Astrocyte (in vitro differentiated cells and primary cell): ENCODE data around the gene DNM1. TPM values are rescaled to one million over a fixed set of nuclear protein-coding genes. Genes with fewer than 3 reads are reported as not detected.

Source experiments
- DNase-seq: peaks from one replicate; pipeline ENCODE4 v3.0.0-alpha.2; 2010; ENCODE audit warnings: low read depth
- FAIRE-seq: peaks from 2 replicates; lab custom pipeline; 2011; peaks lifted over from hg19 to GRCh38; lab: Jason Lieb, UNC
- H2AFZ ChIP-seq: 2 replicates; pipeline ENCODE4 v1.6.0; 2012; ENCODE audit warnings: low read depth, low read length, inconsistent platforms
- H3K27ac ChIP-seq: 2 replicates; pipeline ENCODE4 v1.5.1; 2011; ENCODE audit warnings: low read depth, low read length, inconsistent platforms
- H3K27me3 ChIP-seq: 2 replicates; pipeline ENCODE4 v1.6.0; 2011; ENCODE audit warnings: low read length, inconsistent platforms; ENCODE audit not compliant: insufficient read depth
- H3K36me3 ChIP-seq: 2 replicates; pipeline ENCODE4 v1.5.1; 2011; ENCODE audit warnings: low read length, inconsistent platforms; ENCODE audit not compliant: insufficient read depth
- H3K4me1 ChIP-seq: 2 replicates; pipeline ENCODE4 v1.5.1; 2011; ENCODE audit warnings: low read length, inconsistent platforms; ENCODE audit not compliant: insufficient read depth
- H3K4me2 ChIP-seq: 2 replicates; pipeline ENCODE4 v1.6.0; 2012; ENCODE audit warnings: low read length, inconsistent platforms
- H3K4me3 ChIP-seq: 2 replicates; pipeline ENCODE4 v1.5.1; 2011; ENCODE audit warnings: low read depth, mild to moderate bottlenecking, low read length, inconsistent platforms; ENCODE audit not compliant: insufficient read depth
- H3K79me2 ChIP-seq: 2 replicates; pipeline ENCODE4 v1.6.0; 2012; ENCODE audit warnings: mild to moderate bottlenecking, low read length, inconsistent platforms; ENCODE audit not compliant: insufficient read depth
- H3K9ac ChIP-seq: 2 replicates; pipeline ENCODE4 v1.6.0; 2012; ENCODE audit warnings: mild to moderate bottlenecking, low read length, inconsistent platforms
- H3K9me3 ChIP-seq: 2 replicates; pipeline ENCODE4 v1.5.1; 2012; ENCODE audit warnings: low read depth, mild to moderate bottlenecking, low read length, inconsistent platforms; ENCODE audit not compliant: insufficient read depth
- H4K20me1 ChIP-seq: 2 replicates; pipeline ENCODE4 v1.6.0; 2012; ENCODE audit warnings: low read length, inconsistent platforms; ENCODE audit not compliant: insufficient read depth
- H3K27ac Mint-ChIP-seq: one replicate; pipeline ENCODE4 v1.8.0; 2021; ENCODE audit warnings: mild to moderate bottlenecking, mixed read lengths; ENCODE audit not compliant: unreplicated experiment
- H3K27me3 Mint-ChIP-seq: one replicate; pipeline ENCODE4 v1.8.0; 2021; ENCODE audit warnings: low read depth, mixed read lengths; ENCODE audit not compliant: unreplicated experiment
- H3K36me3 Mint-ChIP-seq: one replicate; pipeline ENCODE4 v1.8.0; 2021; ENCODE audit warnings: low read depth, mixed read lengths; ENCODE audit not compliant: unreplicated experiment
- H3K4me1 Mint-ChIP-seq: one replicate; pipeline ENCODE4 v1.8.0; 2021; ENCODE audit warnings: low read depth, mixed read lengths; ENCODE audit not compliant: unreplicated experiment
- H3K4me3 Mint-ChIP-seq: one replicate; pipeline ENCODE4 v1.8.0; 2021; ENCODE audit warnings: mild to moderate bottlenecking, moderate library complexity, mixed read lengths; ENCODE audit not compliant: unreplicated experiment
- H3K9me3 Mint-ChIP-seq: one replicate; pipeline ENCODE4 v1.8.0; 2021; ENCODE audit warnings: mild to moderate bottlenecking, mixed read lengths; ENCODE audit not compliant: unreplicated experiment
- EZH2 ChIP-seq: IDR thresholded peaks from 2 replicates; pipeline ENCODE4 v1.6.1; 2012; ENCODE audit warnings: mild to moderate bottlenecking, low read length, inconsistent platforms; ENCODE audit not compliant: insufficient read depth
- total RNA-seq: library from RNA; stranded (reverse); gene quantifications from 2 replicates; pipeline ENCODE4 v1.2.1, GENCODE V29; 2021
- TF ChIP-seq, protein P1 (sequence below): IDR thresholded peaks from 2 replicates; pipeline ENCODE4 v1.5.1; 2011; ENCODE audit warnings: low read depth, mild to moderate bottlenecking, inconsistent platforms, low read length, moderate library complexity; ENCODE audit not compliant: insufficient read depth

Gene DNM1
- total RNA-seq, 1 donor from 2014 or later: 29.7 TPM

DNA sequence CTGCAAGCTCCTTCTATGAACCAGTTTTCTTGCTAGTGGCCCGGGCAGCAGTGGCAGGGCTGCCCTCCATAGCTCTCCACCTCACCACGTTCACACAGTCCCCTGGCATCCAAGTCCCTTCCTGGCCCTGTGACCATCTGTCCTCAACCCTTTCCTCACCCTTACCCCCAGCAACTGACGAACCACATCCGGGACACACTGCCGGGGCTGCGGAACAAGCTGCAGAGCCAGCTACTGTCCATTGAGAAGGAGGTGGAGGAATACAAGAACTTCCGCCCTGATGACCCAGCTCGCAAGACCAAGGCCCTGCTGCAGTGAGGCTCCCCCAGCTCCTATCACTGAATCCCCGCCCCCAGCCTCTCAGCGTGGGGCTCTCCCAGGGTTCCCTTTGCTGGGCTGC is 18.8 kb downstream of the DNM1 start:
- no peaks in the 10 kb centered on the region for H4K20me1 ChIP-seq
- Mint-ChIP-seq H3K36me3 (peaks cover 37% of the 10 kb centered on the region), H3K4me1 (peaks cover 6% of the 10 kb centered on the region), H3K27me3 (no peaks in the 10 kb centered on the region), H3K9me3 (no peaks in the 10 kb centered on the region), H3K4me3 (no peak overlapping the region), H3K27ac (no peak overlapping the region)
- TF ChIP-seq EZH2: no peak
- TF ChIP-seq, protein P1, sequence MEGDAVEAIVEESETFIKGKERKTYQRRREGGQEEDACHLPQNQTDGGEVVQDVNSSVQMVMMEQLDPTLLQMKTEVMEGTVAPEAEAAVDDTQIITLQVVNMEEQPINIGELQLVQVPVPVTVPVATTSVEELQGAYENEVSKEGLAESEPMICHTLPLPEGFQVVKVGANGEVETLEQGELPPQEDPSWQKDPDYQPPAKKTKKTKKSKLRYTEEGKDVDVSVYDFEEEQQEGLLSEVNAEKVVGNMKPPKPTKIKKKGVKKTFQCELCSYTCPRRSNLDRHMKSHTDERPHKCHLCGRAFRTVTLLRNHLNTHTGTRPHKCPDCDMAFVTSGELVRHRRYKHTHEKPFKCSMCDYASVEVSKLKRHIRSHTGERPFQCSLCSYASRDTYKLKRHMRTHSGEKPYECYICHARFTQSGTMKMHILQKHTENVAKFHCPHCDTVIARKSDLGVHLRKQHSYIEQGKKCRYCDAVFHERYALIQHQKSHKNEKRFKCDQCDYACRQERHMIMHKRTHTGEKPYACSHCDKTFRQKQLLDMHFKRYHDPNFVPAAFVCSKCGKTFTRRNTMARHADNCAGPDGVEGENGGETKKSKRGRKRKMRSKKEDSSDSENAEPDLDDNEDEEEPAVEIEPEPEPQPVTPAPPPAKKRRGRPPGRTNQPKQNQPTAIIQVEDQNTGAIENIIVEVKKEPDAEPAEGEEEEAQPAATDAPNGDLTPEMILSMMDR: no peak
- no peaks in the 10 kb centered on the region for H3K36me3 ChIP-seq
- no peak overlapping the region for H3K9ac ChIP-seq
- no peak overlapping the region for H2AFZ ChIP-seq
- no peaks in the 10 kb centered on the region for H3K79me2 ChIP-seq
- DNase-seq (no peak), FAIRE-seq (no peak)
- H3K27ac ChIP-seq: no peak overlapping the region
- H3K4me2 ChIP-seq: no peak overlapping the region
- no peaks in the 10 kb centered on the region for H3K9me3 ChIP-seq
- no peaks in the 10 kb centered on the region for H3K27me3 ChIP-seq
- peaks cover 9% of the 10 kb centered on the region for H3K4me1 ChIP-seq
- H3K4me3 ChIP-seq: no peak overlapping the region

DNA sequence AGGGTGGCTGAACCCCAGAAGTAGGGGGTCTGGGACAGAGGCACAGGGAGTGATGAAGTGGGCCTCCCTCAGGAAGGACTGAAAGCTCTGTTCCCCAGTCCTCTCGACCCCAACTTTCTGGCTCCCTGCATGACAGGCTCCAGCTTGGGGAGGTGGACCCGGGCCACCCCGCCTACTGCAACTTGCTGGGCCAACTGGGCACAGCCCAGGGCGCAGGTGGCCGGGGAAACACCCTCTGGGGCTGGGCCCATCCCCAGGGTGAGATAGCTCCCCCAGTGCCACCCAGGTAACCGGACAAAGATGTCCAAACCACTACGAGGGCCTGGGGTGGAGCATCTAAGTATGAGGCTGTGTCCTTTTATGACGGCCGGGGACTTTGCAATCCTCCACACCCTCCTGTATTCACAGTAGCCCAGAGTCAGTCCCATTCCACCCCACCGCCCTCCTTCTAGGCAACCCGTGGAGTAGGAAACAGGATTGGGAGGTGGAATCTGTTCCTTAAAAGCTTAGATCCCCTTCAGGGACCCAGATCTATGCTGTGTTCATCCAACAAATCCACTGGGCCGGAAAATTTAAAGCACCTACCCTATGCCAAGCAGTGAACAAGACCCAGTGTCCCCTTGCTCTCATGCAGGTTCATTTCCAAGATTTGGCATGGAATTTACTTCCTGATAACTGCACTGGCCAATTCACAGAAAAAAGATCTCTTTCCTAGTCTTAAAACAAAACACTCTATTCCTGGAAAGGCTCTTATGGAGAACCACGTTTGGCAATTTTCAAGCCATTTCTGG is 19.9 kb downstream of the DNM1 start:
- Histone ChIP-seq H3K4me3 (no peak overlapping the region), H3K27me3 (no peaks in the 10 kb centered on the region), H2AFZ (no peak overlapping the region), H3K36me3 (no peaks in the 10 kb centered on the region), H4K20me1 (no peaks in the 10 kb centered on the region), H3K4me2 (no peak overlapping the region), H3K9me3 (no peaks in the 10 kb centered on the region), H3K4me1 (peaks cover 6% of the 10 kb centered on the region), H3K9ac (no peak overlapping the region), H3K79me2 (no peaks in the 10 kb centered on the region), H3K27ac (no peak overlapping the region)
- DNase-seq (no peak), FAIRE-seq (no peak)
- TF ChIP-seq, protein P1: no peak
- TF ChIP-seq EZH2: no peak
- Mint-ChIP-seq H3K4me1 (peaks cover 6% of the 10 kb centered on the region), H3K36me3 (peaks cover 40% of the 10 kb centered on the region), H3K9me3 (no peaks in the 10 kb centered on the region), H3K4me3 (no peak overlapping the region), H3K27me3 (no peaks in the 10 kb centered on the region), H3K27ac (no peak overlapping the region)

DNA sequence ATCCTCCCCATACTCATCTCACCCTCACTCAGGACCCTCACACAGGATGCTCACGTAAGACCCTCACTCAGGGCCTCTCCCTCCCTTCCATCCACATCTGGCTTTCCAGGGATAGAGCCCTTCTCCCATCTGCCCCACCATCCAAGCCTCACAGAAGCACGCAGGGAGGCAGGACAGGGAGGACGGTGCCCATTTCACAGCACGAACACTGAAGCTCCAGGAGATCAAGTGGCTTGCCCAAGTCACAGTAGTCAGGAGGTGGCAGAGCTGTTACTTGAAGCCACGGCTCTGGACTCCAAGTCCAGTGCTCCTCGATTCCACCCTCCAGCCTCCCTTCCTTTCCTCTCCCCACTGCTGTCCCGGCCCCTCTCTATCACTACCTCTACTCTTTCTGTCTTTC is 21.7 kb downstream of the DNM1 start:
- H3K36me3 ChIP-seq: no peaks in the 10 kb centered on the region
- H3K27ac Mint-ChIP-seq: no peak overlapping the region
- no peak overlapping the region for H3K4me3 ChIP-seq
- no peaks in the 10 kb centered on the region for H3K27me3 ChIP-seq
- no peaks in the 10 kb centered on the region for H4K20me1 ChIP-seq
- TF ChIP-seq, protein P1: no peak
- TF ChIP-seq EZH2: no peak
- no peak overlapping the region for H3K4me2 ChIP-seq
- DNase-seq (no peak), FAIRE-seq (no peak)
- H2AFZ ChIP-seq: no peak overlapping the region
- no peak overlapping the region for H3K9ac ChIP-seq
- H3K36me3 Mint-ChIP-seq: peaks cover 32% of the 10 kb centered on the region
- H3K4me1 ChIP-seq: no peaks in the 10 kb centered on the region
- no peak overlapping the region for H3K4me3 Mint-ChIP-seq
- H3K27me3 Mint-ChIP-seq: no peaks in the 10 kb centered on the region
- H3K79me2 ChIP-seq: no peaks in the 10 kb centered on the region
- H3K9me3 Mint-ChIP-seq: no peaks in the 10 kb centered on the region
- H3K4me1 Mint-ChIP-seq: no peaks in the 10 kb centered on the region
- no peak overlapping the region for H3K27ac ChIP-seq
- no peaks in the 10 kb centered on the region for H3K9me3 ChIP-seq
